HG03159 (cell line): ENCODE results near the gene MOCS2.

Source experiments
- ATAC-seq: cut with Tn5 transposase; IDR thresholded peaks from one replicate; pipeline ENCODE4 v1.9.1; 2021; ENCODE audit warnings: mild to moderate bottlenecking, moderate library complexity; ENCODE audit not compliant: unreplicated experiment

The MOCS2 gene

GRCh38 chr5:53095931-53096525, 13.5 kb downstream of the MOCS2 start:
- peak; percentile 85 for ATAC-seq

- ATAC-seq, result no peak
Observed at GRCh38 chr5:53095217-53095616, 14.3 kb downstream of the MOCS2 start.

GRCh38 chr5:53092242-53092641, 17.3 kb downstream of the MOCS2 start:
- no peak for ATAC-seq

GRCh38 chr5:53091289-53091688, 18.3 kb downstream of the MOCS2 start:
- no peak for ATAC-seq

- no peak for ATAC-seq
Observed at GRCh38 chr5:53090229-53090628, 19.3 kb downstream of the MOCS2 start.

- ATAC-seq, result peak; percentile 90
Observed at GRCh38 chr5:53089481-53089991, 20.0 kb downstream of the MOCS2 start.

GRCh38 chr5:53087621-53088121, 21.9 kb downstream of the MOCS2 start:
- no peak for ATAC-seq

GRCh38 chr5:53087171-53087570, 22.4 kb downstream of the MOCS2 start:
- no peak for ATAC-seq

GRCh38 chr5:53084546-53085255, 24.9 kb downstream of the MOCS2 start:
- no peak for ATAC-seq

GRCh38 chr5:53083927-53084326, 25.6 kb downstream of the MOCS2 start:
- no peak for ATAC-seq

- no peak for ATAC-seq
Observed at GRCh38 chr5:53080271-53080670, 29.3 kb downstream of the MOCS2 start.

GRCh38 chr5:53076014-53076583, 33.5 kb downstream of the MOCS2 start:
- ATAC-seq, result no peak

GRCh38 chr5:53073348-53073747, 36.2 kb downstream of the MOCS2 start:
- no peak for ATAC-seq

- no peak for ATAC-seq
Observed at GRCh38 chr5:53071738-53072137, 37.8 kb downstream of the MOCS2 start.

GRCh38 chr5:53071298-53071697, 38.3 kb downstream of the MOCS2 start:
- ATAC-seq, result no peak

GRCh38 chr5:53069626-53070025, 39.9 kb downstream of the MOCS2 start:
- no peak for ATAC-seq

- no peak for ATAC-seq
Observed at GRCh38 chr5:53068291-53068836, 41.2 kb downstream of the MOCS2 start.

- no peak for ATAC-seq
Observed at GRCh38 chr5:53067641-53068040, 41.9 kb downstream of the MOCS2 start.

GRCh38 chr5:53066088-53066487, 43.5 kb downstream of the MOCS2 start:
- ATAC-seq, result no peak

GRCh38 chr5:53063791-53064190, 45.8 kb downstream of the MOCS2 start:
- ATAC-seq, result no peak

GRCh38 chr5:53063176-53063575, 46.4 kb downstream of the MOCS2 start:
- no peak for ATAC-seq

GRCh38 chr5:53059281-53059680, 50.3 kb downstream of the MOCS2 start:
- ATAC-seq, result no peak
